Panc1 (cell line): Measurements from ENCODE around the gene TTPAL.

Experiments
- CTCF ChIP-seq: fragments of 450-650 bp; IDR thresholded peaks from 2 replicates; pipeline ENCODE4 v1.5.1; 2017; ENCODE audit warnings: mild to moderate bottlenecking
- POLR2AphosphoS5 ChIP-seq: IDR thresholded peaks from 2 replicates; pipeline ENCODE4 v1.6.1; 2012; ENCODE audit warnings: mild to moderate bottlenecking, low read depth, low read length, moderate library complexity
- SIN3A ChIP-seq: IDR thresholded peaks from 2 replicates; pipeline ENCODE4 v1.6.1; 2012; ENCODE audit warnings: low read depth, mild to moderate bottlenecking, low read length, moderate library complexity, borderline replicate concordance; ENCODE audit not compliant: insufficient read depth
- TCF7L2 ChIP-seq: IDR thresholded peaks from 2 replicates; pipeline ENCODE4 v1.6.1; 2011; ENCODE audit warnings: mild to moderate bottlenecking, low read depth, low read length, inconsistent platforms

- TF ChIP-seq CTCF = no peak
- TF ChIP-seq SIN3A = no peak
- TF ChIP-seq POLR2AphosphoS5 = no peak
- TF ChIP-seq TCF7L2 = no peak
Observed at GRCh38 chr20:44464514-44464913, 11.2 kb upstream of the TTPAL start.
